ENCODE results near the gene COMTD1. TPM values are rescaled to one million over a fixed set of nuclear protein-coding genes. Genes with fewer than 3 reads are reported as not detected.

COMTD1 gene
- total and polyA plus RNA-seq, 2 of the 13 experiments (the other 11 are each of a cell fraction or from before 2014, with no cell fraction given), result 11.8 to 18.4 TPM

GRCh38 chr10:75191821-75192568, 43.8 kb downstream of the COMTD1 start (continued):
- TF ChIP-seq ZMYM3 (CRISPR knock-in tag; IDR thresholded peaks at IDR 0.05) (peak; percentile 59; the same call in 1 of the 2 replicates), JARID2 (CRISPR knock-in tag; IDR thresholded peaks at IDR 0.05; ENCODE audit: insufficient replicate concordance) (no peak), JUND (CRISPR knock-in tag; IDR thresholded peaks at IDR 0.05) (no peak), HNF4G (IDR thresholded peaks at IDR 0.05; ENCODE audit: borderline replicate concordance, low read depth, low read length) (no peak), HNF4G (CRISPR knock-in tag; IDR thresholded peaks at IDR 0.05; ENCODE audit: borderline replicate concordance, low read depth) (no peak), U2AF2 (IDR thresholded peaks at IDR 0.05; ENCODE audit: low read depth, low read length) (no peak), SRSF9 (IDR thresholded peaks at IDR 0.05; ENCODE audit: borderline replicate concordance, insufficient read depth, low read depth, low read length, poor library complexity, severe bottlenecking) (no peak), ZNF703 (CRISPR knock-in tag; IDR thresholded peaks at IDR 0.05; ENCODE audit: borderline replicate concordance) (no peak), SOX6 (IDR thresholded peaks at IDR 0.05) (no peak), SOX6 (CRISPR knock-in tag; IDR thresholded peaks at IDR 0.05) (peak; percentile 54; the same call in 1 of the 2 replicates), ZBTB20 (CRISPR knock-in tag; IDR thresholded peaks at IDR 0.05; ENCODE audit: borderline replicate concordance, low read depth) (no peak), ZMYM2 (CRISPR knock-in tag; IDR thresholded peaks at IDR 0.05) (0 out of 2 replicates have a peak, but pooled peaks have one; percentile 19), HOXA5 (CRISPR knock-in tag; IDR thresholded peaks at IDR 0.05) (no peak), ZFP36L1 (CRISPR knock-in tag; IDR thresholded peaks at IDR 0.05) (peak; percentile 64; the same call in 1 of the 2 replicates), RARA (CRISPR knock-in tag; IDR thresholded peaks at IDR 0.05) (peak; percentile 59), CEBPG (CRISPR knock-in tag; IDR thresholded peaks at IDR 0.05) (peak; percentile 70), ZNF34 (CRISPR knock-in tag; IDR thresholded peaks at IDR 0.05; ENCODE audit: borderline replicate concordance) (no peak)
- TF ChIP-seq, protein P1, sequence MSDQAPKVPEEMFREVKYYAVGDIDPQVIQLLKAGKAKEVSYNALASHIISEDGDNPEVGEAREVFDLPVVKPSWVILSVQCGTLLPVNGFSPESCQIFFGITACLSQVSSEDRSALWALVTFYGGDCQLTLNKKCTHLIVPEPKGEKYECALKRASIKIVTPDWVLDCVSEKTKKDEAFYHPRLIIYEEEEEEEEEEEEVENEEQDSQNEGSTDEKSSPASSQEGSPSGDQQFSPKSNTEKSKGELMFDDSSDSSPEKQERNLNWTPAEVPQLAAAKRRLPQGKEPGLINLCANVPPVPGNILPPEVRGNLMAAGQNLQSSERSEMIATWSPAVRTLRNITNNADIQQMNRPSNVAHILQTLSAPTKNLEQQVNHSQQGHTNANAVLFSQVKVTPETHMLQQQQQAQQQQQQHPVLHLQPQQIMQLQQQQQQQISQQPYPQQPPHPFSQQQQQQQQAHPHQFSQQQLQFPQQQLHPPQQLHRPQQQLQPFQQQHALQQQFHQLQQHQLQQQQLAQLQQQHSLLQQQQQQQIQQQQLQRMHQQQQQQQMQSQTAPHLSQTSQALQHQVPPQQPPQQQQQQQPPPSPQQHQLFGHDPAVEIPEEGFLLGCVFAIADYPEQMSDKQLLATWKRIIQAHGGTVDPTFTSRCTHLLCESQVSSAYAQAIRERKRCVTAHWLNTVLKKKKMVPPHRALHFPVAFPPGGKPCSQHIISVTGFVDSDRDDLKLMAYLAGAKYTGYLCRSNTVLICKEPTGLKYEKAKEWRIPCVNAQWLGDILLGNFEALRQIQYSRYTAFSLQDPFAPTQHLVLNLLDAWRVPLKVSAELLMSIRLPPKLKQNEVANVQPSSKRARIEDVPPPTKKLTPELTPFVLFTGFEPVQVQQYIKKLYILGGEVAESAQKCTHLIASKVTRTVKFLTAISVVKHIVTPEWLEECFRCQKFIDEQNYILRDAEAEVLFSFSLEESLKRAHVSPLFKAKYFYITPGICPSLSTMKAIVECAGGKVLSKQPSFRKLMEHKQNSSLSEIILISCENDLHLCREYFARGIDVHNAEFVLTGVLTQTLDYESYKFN (CRISPR knock-in tag; conservative IDR thresholded peaks at IDR 0.05), result peak; percentile 60
- TF ChIP-seq, protein P2, sequence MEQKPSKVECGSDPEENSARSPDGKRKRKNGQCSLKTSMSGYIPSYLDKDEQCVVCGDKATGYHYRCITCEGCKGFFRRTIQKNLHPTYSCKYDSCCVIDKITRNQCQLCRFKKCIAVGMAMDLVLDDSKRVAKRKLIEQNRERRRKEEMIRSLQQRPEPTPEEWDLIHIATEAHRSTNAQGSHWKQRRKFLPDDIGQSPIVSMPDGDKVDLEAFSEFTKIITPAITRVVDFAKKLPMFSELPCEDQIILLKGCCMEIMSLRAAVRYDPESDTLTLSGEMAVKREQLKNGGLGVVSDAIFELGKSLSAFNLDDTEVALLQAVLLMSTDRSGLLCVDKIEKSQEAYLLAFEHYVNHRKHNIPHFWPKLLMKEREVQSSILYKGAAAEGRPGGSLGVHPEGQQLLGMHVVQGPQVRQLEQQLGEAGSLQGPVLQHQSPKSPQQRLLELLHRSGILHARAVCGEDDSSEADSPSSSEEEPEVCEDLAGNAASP (CRISPR knock-in tag; IDR thresholded peaks at IDR 0.05; ENCODE audit: borderline replicate concordance), result 0 out of 2 replicates have a peak, but pooled peaks have one; percentile 14
- TF ChIP-seq, protein P3, sequence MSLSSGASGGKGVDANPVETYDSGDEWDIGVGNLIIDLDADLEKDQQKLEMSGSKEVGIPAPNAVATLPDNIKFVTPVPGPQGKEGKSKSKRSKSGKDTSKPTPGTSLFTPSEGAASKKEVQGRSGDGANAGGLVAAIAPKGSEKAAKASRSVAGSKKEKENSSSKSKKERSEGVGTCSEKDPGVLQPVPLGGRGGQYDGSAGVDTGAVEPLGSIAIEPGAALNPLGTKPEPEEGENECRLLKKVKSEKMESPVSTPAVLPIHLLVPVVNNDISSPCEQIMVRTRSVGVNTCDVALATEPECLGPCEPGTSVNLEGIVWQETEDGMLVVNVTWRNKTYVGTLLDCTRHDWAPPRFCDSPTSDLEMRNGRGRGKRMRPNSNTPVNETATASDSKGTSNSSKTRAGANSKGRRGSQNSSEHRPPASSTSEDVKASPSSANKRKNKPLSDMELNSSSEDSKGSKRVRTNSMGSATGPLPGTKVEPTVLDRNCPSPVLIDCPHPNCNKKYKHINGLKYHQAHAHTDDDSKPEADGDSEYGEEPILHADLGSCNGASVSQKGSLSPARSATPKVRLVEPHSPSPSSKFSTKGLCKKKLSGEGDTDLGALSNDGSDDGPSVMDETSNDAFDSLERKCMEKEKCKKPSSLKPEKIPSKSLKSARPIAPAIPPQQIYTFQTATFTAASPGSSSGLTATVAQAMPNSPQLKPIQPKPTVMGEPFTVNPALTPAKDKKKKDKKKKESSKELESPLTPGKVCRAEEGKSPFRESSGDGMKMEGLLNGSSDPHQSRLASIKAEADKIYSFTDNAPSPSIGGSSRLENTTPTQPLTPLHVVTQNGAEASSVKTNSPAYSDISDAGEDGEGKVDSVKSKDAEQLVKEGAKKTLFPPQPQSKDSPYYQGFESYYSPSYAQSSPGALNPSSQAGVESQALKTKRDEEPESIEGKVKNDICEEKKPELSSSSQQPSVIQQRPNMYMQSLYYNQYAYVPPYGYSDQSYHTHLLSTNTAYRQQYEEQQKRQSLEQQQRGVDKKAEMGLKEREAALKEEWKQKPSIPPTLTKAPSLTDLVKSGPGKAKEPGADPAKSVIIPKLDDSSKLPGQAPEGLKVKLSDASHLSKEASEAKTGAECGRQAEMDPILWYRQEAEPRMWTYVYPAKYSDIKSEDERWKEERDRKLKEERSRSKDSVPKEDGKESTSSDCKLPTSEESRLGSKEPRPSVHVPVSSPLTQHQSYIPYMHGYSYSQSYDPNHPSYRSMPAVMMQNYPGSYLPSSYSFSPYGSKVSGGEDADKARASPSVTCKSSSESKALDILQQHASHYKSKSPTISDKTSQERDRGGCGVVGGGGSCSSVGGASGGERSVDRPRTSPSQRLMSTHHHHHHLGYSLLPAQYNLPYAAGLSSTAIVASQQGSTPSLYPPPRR (CRISPR knock-in tag; IDR thresholded peaks at IDR 0.05; ENCODE audit: borderline replicate concordance), result peak; percentile 23; the same call in 1 of the 2 replicates
